ENCODE data around the gene ARMC12. TPM values are rescaled to one million over a fixed set of nuclear protein-coding genes. Genes with fewer than 3 reads are reported as not detected.

Gene ARMC12
- total and polyA plus RNA-seq, 2 of the 13 experiments (the other 11 are each of a cell fraction or from before 2014, with no cell fraction given): 1.3 TPM; not detected in 1

DNA sequence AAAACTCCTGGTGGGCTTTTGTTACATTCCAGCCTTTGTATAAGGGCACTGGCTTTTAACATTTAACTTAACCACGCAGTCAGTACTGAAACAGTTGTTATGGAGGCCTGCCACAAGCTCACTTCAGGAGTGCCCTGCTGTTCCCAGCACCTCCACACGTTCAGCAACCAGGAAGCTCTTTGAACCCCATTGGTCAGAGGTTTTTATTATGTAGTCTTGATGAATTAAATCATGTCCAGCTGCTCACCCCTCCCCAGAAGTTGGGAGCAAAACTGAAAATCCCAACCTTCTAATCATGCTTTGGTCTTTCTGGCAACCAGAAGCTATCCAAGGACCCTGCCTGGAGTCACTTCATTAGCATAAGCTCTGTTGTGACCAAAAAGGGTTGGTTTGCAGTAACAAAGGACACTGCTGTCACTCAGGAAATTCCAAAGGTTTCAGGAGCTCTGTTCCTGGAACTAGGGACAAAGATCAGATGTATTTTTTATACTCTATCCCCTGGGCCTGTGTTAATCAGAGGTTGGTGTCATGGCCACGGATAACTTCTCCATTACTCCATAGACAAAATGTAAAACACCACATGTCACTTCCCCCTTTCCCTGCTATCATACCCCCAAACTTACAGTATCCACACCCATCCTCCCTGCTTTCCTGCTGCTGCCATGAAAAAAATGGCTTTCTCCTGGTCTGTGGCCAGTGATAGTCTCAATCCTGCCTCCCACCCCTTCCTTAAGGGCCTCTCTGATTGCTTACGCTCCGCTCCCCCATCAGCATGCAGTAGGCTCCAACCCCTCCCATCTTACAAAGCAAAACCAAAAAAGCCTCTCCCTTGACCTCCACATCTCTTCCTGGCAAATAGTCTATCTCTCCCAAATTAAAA lies 3.1 kb downstream of the ARMC12 start (continued):
- TF ChIP-seq SOX13 (IDR thresholded peaks at IDR 0.05) (peak; percentile 65), SOX13 (CRISPR knock-in tag; conservative IDR thresholded peaks at IDR 0.05 in 1 of 2, IDR thresholded peaks at IDR 0.05 in 1 of 2) (peak in 1 of 2 experiments; percentile 92; a peak in 2 of 4 replicates), KAT7 (CRISPR knock-in tag; IDR thresholded peaks at IDR 0.05; ENCODE audit: borderline replicate concordance) (no peak), ZNF547 (CRISPR knock-in tag; IDR thresholded peaks at IDR 0.05) (no peak), PLRG1 (conservative IDR thresholded peaks at IDR 0.05) (no peak), IKZF4 (CRISPR knock-in tag; IDR thresholded peaks at IDR 0.05; ENCODE audit: borderline replicate concordance, low read depth, not compliant biosample characterization) (no peak), ZNF343 (CRISPR knock-in tag; IDR thresholded peaks at IDR 0.05) (no peak), ZFYVE20 (CRISPR knock-in tag; IDR thresholded peaks at IDR 0.05; ENCODE audit: borderline replicate concordance, low read depth) (no peak), ZNF605 (CRISPR knock-in tag; IDR thresholded peaks at IDR 0.05) (no peak), PTBP1 (IDR thresholded peaks at IDR 0.05; ENCODE audit: low read depth, low read length, poor library complexity, severe bottlenecking) (no peak)
- TF ChIP-seq, protein P1, sequence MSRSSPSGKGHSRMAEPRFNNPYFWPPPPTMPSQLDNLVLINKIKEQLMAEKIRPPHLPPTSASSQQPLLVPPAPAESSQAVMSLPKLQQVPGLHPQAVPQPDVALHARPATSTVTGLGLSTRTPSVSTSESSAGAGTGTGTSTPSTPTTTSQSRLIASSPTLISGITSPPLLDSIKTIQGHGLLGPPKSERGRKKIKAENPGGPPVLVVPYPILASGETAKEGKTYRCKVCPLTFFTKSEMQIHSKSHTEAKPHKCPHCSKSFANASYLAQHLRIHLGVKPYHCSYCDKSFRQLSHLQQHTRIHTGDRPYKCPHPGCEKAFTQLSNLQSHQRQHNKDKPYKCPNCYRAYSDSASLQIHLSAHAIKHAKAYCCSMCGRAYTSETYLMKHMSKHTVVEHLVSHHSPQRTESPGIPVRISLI (CRISPR knock-in tag; IDR thresholded peaks at IDR 0.05; ENCODE audit: borderline replicate concordance): peak; percentile 88; the same call in 1 of the 2 replicates
- TF ChIP-seq, protein P2, sequence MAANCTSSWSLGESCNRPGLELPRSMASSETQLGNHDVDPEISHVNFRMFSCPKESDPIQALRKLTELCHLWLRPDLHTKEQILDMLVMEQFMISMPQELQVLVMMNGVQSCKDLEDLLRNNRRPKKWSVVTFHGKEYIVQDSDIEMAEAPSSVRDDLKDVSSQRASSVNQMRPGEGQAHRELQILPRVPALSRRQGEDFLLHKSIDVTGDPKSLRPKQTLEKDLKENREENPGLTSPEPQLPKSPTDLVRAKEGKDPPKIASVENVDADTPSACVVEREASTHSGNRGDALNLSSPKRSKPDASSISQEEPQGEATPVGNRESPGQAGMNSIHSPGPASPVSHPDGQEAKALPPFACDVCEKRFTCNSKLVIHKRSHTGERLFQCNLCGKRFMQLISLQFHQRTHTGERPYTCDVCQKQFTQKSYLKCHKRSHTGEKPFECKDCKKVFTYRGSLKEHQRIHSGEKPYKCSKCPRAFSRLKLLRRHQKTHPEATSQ (CRISPR knock-in tag; IDR thresholded peaks at IDR 0.05; ENCODE audit: borderline replicate concordance): 0 out of 2 replicates have a peak, but pooled peaks have one; percentile 20
- TF ChIP-seq, protein P3, sequence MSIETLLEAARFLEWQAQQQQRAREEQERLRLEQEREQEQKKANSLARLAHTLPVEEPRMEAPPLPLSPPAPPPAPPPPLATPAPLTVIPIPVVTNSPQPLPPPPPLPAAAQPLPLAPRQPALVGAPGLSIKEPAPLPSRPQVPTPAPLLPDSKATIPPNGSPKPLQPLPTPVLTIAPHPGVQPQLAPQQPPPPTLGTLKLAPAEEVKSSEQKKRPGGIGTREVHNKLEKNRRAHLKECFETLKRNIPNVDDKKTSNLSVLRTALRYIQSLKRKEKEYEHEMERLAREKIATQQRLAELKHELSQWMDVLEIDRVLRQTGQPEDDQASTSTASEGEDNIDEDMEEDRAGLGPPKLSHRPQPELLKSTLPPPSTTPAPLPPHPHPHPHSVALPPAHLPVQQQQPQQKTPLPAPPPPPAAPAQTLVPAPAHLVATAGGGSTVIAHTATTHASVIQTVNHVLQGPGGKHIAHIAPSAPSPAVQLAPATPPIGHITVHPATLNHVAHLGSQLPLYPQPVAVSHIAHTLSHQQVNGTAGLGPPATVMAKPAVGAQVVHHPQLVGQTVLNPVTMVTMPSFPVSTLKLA (IDR thresholded peaks at IDR 0.05): no peak
- TF ChIP-seq, protein P4, sequence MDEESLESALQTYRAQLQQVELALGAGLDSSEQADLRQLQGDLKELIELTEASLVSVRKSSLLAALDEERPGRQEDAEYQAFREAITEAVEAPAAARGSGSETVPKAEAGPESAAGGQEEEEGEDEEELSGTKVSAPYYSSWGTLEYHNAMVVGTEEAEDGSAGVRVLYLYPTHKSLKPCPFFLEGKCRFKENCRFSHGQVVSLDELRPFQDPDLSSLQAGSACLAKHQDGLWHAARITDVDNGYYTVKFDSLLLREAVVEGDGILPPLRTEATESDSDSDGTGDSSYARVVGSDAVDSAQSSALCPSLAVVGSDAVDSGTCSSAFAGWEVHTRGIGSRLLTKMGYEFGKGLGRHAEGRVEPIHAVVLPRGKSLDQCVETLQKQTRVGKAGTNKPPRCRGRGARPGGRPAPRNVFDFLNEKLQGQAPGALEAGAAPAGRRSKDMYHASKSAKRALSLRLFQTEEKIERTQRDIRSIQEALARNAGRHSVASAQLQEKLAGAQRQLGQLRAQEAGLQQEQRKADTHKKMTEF (CRISPR knock-in tag; IDR thresholded peaks at IDR 0.05): peak; percentile 79
- TF ChIP-seq, protein P5, sequence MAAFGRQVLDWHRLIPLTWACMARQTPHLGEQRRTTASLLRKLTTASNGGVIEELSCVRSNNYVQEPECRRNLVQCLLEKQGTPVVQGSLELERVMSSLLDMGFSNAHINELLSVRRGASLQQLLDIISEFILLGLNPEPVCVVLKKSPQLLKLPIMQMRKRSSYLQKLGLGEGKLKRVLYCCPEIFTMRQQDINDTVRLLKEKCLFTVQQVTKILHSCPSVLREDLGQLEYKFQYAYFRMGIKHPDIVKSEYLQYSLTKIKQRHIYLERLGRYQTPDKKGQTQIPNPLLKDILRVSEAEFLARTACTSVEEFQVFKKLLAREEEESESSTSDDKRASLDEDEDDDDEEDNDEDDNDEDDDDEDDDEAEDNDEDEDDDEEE (CRISPR knock-in tag; IDR thresholded peaks at IDR 0.05): no peak
- TF ChIP-seq, protein P6, sequence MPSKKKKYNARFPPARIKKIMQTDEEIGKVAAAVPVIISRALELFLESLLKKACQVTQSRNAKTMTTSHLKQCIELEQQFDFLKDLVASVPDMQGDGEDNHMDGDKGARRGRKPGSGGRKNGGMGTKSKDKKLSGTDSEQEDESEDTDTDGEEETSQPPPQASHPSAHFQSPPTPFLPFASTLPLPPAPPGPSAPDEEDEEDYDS (CRISPR knock-in tag; IDR thresholded peaks at IDR 0.05): peak; percentile 54; the same call in 1 of the 2 replicates

Data from HepG2 (cell line).